ENCODE data around the gene SDK2.

SDK2 gene

DNA sequence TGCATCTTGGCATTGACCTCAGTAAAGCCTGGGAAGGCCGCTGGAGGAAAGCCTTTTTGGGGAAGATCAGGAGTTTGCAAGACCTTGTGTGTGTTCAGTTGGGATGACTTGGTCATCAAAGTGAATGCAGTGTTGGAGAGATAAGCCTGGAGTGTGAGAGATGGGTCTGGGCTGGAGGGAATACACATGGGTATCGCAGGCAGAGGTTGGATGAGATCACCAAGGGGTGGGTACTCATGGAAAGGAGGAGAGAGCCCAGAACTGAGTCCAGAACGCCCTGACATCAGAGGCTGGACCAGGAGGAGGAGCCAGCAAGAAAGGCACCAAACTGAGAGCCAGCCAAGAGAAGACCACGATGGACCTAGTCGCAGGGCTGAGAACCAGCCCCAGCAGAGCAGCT is 35.2 kb downstream of the SDK2 start:
- DNase-seq (ENCODE audit: low read depth): no peak

DNA sequence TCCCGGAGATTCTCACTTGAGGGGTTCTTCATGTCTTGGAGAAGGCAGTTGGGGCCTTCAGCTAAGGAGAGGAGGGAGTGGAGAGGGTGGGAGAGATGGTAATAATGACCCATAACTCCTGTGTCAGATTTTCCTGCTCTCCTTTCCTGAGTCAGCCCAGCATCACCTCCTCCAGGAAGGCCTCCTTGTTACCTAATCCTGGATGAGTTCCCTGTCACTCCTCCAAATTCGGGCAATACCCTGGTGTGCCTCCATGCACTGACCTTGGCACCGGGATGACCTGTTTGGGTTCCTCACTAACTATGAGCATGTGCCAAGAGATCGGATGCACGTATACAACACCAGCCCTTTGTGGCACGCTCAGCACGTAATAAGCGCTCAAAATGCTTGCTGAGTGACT is 38.8 kb downstream of the SDK2 start:
- no peak for DNase-seq (ENCODE audit: low read depth)

DNA sequence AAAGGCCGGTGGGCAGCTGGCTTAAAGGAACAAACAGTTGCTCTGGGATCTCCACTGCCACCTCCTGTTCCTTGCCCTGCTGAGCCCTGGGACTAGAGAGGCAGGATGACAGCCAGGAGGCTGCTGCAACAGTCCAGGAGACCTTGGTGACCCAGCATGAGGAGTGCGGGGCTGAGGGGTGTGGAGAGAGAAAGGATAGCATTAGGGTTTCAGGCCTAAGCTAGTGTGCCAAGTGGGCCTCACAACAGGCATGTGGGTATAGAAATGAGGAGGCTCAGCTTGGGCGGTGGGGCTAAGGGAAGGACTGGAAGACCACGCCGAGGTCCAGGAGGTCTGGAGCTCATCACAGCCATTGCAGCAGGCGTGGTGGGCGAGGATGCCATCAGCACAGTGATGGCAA is 39.8 kb downstream of the SDK2 start:
- no peak for DNase-seq (ENCODE audit: low read depth)

DNA sequence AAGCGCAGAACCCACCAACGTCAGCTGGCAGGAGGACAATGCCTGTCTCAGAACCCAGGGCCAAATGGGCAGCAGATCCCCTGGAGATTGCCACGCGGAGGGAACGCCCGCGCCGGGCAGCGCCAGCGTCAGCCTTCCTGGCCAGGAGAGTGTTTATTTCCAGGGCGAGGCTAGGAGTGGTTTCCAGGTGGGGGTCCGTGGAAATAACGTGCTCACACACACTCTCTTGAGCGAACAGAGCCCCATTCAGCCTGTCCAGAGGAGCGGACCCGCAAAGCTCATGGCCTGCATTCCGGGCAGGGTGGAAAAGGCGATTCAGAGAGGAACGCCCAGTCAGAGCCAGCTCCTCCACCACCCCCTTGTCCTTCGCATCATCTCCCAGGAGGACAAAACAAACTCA is 40.3 kb downstream of the SDK2 start:
- no peak for DNase-seq (ENCODE audit: low read depth)

DNA sequence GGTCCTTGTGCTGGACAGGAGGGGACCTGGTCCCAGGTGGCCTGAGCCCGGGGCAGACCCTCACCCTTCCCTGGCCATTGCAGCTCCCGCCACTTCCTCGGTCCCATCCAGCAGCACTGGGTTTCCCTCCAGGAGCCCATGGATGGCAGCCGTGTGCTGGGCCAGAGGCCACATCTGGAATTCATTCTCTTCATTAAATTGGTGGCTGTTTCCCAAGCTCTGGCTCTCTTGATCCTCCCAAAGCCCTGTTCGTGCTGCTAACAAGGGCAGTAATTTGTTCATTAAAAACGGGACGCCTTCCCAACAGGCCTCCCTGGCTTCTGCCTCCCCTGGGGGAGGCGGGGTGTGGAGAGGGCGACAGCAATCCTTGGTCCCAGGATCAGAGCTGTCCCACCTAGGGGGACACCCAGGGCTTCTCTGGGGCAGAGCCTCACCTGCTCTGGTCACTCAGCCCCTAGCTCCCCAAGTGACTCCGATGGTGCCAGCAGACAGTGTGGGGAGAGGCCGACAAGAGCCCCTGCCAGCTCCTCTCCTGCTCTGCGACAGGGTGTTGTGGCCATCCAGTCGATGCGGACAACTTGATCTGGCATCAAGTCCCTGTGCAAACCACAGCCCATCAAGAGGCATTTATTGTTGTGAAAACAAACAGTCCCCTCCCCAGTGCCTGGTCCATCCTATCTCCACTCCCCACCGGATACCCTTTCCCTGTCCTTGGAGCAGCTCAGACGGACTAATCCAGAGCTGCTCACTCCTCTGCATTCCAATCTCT is 44.0 kb downstream of the SDK2 start:
- DNase-seq (ENCODE audit: low read depth): no peak

DNA sequence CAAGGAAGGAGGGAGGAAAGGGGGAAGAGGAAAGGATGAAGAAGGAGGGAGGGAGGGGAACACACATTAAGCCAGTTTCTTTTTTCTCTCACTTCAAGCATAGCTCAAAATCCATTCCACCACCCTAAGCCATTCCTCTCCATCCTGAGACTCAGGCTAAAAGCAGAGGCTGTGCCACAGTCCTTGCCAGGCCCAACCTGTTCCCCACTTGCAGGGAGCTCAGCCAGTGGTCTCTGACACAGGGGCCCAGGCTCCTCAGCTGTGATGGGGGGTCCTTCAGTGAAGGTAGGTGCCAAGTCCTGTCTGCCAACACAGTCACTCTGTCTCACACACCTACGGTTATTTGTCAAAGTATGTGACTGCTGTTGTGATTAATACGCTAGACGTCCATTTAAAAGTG is 44.6 kb downstream of the SDK2 start:
- no peak for DNase-seq (ENCODE audit: low read depth)

DNA sequence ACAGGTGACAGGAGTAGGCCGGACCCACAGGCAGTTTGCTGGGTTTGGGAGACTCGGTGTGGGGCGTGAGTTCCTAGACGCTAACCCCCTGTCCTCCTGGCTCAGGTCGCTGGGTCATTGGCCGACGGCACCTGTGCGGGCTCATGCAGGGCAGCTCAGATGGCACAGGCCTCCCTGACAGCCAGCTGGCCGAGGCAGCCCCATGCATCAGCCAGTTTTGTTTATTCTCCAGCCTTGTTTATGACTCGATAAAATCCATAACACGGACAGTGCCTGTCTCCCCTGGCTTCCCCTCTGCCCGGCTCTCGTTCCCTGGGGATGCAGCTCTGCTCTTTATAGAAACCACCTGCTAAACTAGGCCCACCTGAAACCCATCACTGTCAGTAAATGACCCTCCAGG is 46.0 kb downstream of the SDK2 start:
- DNase-seq (ENCODE audit: low read depth): no peak

DNA sequence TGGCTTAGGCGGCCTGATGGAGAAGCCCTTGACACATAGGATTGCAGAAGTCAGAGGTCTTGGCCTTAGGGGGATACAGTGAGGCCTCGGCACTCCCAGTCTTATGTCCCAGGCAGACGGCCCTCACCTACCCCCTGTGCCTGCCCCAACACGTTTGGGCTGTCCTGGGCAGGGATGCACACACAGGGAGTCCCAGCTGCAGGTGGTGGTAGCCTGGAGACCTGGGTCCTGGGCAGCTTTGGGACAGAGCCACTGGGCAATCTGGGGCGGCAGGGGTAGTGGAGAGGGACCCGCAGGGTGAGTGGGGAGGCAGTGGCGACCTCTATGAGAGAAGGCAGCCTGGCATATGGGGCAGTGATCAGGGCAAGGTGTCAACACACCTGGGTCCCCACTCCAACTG is 48.3 kb downstream of the SDK2 start:
- DNase-seq (ENCODE audit: low read depth): no peak

DNA sequence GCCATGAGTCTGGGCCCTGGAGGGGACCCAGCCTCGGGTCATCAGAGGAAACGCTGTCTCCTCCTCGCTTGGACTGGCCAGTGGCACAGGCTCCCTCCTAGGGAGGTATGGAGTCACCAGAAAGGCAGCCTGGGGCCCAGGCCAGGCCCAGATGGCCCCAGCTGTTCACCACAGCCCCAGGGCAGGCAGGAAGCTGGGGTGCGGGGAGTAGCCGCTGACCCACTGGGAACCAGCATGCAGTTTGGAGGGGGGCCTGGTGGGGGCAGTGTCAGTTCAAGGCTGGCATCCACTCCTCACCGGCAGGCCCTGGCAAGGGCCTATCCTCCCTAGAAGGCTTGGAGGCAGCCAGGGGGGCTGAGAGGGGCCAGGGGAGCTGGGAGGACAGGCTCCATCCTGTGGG is 48.8 kb downstream of the SDK2 start:
- no peak for DNase-seq (ENCODE audit: low read depth)

DNA sequence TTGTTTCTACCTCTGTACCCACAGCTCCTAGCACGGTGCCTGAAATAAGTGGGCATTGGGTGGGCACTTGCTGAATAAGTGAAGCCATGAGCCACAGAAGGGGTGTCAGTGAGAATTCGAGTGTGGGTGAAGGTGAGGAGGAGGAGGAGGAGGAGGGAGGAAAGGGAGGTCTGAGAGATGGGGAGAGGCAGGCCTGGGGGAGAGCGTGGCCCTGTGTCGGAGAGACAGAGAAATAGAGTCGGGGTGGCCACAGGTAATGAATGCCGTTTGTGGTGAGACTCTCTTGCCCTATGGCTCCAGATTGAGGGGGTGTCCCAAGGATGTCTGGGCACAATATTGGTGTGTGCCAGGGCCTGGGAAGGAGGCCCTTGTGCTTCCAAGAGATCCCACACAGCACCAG is 49.2 kb downstream of the SDK2 start:
- DNase-seq (ENCODE audit: low read depth): no peak

DNA sequence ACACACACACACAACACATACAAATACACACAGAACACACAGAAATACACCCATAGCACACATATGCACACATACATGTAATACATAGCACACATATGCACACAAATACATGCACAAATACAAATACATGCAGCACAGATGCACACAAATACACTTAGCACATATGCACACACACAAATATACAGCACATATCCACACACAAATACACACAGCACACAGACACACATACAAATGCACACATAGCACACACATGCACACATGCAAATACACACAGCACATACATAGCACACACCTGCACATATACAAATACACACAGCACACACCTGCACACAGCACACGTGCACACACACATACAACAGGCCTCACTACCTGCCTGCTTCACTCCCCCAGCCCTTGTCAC is 49.6 kb downstream of the SDK2 start:
- DNase-seq (ENCODE audit: low read depth): no peak

DNA sequence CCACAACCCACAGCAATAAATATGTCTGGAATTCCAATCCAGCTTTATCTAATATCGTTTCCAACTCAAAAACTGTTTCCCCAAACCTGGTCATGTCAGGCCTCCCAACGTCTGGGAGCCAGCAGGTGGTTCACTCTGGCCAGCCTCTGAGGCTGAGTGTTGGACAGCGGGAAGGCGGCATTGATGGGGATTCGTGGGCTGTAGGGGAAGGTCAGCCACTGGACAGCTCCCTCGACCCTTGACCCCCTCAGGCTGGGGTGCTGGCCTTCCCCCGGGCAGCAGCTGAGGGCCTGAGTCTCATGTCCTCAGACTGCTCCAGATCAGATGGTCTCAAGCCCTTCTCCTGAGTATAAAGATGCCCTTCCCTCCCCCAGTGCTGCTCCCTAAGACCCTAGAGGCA is 50.2 kb downstream of the SDK2 start:
- no peak for DNase-seq (ENCODE audit: low read depth)

DNA sequence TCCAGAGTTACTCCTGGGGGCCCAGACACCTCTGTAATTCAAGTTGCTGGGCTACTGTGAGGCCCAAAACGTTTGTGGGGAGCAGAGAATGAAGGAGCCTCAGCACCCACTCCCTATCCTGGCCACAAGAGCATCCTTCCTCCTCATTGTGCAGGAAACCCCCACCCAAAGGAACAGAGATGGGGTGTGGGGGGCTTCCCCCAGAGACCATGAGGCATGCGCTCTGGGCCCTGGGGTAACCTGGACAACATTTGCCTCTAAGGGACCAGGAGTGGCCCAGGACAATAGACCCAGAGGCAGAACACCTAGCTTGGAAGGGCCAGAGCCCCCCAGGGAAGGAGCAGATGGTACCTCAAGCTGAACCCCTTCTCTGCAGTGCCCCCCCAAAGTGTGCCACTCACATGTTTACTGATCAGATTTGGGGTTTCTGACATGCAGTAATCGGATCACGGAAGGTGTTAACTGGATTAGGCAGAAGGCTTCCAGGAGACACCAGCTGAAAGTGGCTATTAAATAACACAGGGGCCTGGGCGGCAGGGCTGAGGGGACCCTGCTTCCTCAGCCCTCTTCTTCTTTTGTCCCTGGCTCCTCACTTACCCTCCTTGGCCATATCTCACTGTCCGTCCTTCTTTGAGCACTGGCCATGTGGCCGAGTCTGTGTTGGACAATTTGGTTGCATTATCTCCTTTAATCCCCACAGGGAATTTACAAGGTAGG is 50.8 kb downstream of the SDK2 start:
- DNase-seq (ENCODE audit: low read depth): no peak

DNA sequence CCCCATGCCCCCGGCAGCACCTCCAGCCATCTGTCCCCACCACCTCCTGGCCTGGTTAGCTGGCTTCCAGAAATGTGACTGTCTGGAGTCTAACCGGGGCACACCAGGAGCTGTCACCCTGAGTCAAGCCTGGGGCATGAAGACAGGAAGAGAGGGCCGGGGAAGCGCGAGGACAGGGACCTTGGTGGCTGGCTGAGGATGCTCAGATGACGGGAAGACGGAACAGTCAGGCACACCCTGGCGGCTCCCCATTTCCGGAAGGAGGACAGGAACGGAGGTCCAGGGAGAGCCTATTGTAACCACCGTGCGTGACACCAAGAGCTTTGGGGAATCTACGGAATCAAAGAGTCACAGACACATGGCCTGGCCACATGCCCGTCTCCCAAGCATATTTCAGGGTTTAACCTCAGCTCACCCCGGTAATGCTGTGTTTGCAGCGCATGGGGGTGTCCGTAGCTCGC is 51.7 kb downstream of the SDK2 start:
- no peak for DNase-seq (ENCODE audit: low read depth)

DNA sequence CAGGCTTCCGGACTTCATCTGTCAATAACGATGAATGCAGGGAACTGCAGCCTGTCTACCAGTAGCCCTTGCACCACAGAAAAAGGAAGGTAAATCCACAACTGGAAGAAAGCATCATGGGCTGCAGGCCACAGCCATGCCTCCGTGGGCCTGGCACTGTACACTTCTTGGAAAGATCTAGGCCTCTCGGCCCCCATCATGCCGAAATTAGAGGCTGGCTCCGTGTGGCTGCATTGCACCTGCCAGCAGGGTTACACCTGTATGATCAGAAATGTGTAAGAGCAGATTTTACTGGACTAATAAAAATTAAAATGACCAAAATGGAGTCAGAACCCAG is 52.2 kb downstream of the SDK2 start:
- no peak for DNase-seq (ENCODE audit: low read depth)

DNA sequence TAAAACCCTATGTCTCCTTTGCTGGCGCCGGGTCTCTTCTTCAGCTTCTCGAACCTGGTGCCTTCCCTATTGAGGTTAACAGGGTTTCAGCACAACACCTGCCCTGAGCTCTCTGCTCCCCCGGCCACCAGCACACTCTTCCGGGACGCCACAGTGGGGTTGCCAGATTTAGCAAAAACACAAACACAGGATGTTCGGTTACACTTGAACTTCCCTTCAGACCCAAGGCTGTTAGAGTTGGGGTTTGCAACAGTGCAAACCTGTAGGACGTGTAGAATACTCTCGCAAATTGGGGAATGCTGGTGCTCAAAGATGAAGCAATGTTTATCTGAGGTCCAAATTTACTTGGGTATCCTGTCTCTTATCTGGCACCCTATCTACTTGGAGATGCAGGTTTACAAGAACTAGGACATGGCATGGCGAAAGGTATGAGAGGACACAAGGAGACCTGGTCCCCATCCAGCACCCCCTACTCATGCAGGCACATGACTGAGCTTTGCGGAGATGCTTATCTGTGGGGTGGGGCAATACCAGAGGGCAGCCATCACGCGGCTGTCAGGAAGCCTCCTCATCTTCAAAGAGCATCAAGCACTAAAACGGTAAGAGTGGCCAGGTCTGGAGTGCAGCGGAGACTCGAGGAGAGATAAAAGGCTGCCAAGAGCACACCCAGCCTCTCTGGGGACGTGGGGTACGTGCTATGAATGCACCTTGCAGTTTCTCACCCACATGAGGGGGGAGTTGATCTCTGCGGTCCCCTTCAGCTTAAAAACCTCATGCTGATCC is 52.8 kb downstream of the SDK2 start:
- DNase-seq (ENCODE audit: low read depth): peak; percentile 24

DNA sequence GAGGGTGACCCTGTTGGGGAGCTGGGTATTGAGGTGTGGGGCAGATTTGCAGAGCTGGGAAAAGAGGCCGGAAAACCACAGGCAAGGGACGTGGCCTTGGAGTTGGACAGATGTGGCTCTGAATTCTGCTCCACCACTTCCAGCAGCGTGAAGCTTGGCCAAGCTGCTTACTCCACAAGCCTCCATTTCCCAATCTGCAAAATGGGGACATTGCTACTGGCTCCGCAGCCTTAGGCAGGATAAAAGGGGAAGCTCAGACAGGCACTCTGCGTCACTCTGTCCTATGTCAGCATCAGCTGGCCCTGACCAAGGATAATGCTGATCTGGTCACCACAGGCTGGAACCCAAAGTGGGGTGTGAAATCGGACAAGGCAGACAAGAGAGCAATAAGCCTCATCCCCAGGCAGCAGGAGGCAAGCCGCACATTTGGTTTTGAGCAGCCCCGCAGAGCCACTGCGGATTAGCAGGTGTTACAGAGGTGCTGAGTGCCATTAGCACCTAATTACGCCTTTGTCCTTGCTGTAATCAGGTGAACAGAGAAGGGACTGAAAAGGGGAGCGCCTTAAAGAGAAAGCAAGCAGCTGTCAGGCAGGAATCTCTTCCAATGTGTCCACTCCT is 54.8 kb downstream of the SDK2 start:
- DNase-seq (ENCODE audit: low read depth): no peak

DNA sequence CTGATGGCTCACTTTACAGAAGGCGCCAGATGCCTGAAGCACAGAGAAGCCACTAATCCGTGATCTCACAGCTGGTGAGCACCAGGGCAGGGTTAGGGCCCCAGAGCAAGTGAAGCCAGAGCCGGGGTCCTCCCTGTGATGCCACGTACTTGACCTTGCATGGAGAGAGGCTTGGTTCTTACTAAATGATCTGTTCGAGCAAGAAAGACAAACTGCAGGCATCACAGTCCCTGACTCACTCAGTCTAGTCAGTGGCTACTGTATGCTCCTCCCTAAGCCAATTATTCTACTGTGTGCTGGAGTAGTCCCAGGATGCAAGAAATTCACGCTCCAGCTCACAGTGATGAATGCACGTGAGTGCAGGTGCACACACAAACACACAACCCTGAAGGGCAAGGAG is 55.4 kb downstream of the SDK2 start:
- DNase-seq (ENCODE audit: low read depth): no peak

DNA sequence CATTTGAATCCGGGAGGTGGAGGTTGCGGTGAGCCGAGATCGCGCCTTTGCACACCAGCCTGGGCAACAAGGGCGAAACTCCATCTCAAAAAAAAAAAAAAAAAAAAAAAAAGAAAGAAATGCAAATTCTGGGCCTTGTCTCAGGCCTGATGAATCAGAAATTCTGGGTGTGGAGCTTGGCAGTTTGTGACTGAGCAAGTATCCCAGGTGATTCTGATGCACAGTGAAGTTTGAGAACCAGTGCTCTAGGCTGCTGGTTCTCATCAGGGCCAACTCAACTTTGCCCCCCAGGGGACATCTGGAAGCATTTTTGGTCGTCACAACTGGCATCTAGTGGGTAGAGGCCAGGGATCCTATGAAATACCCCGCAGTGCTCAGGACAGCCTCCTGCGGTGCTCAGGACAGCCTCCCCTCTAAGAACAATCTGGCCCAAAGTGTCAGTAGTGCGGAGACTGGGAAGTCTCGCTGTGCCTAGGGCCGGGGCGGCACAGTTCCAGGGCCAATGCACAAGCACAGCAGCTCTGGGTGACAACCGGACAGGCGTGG is 55.9 kb downstream of the SDK2 start:
- DNase-seq (ENCODE audit: low read depth): no peak

DNA sequence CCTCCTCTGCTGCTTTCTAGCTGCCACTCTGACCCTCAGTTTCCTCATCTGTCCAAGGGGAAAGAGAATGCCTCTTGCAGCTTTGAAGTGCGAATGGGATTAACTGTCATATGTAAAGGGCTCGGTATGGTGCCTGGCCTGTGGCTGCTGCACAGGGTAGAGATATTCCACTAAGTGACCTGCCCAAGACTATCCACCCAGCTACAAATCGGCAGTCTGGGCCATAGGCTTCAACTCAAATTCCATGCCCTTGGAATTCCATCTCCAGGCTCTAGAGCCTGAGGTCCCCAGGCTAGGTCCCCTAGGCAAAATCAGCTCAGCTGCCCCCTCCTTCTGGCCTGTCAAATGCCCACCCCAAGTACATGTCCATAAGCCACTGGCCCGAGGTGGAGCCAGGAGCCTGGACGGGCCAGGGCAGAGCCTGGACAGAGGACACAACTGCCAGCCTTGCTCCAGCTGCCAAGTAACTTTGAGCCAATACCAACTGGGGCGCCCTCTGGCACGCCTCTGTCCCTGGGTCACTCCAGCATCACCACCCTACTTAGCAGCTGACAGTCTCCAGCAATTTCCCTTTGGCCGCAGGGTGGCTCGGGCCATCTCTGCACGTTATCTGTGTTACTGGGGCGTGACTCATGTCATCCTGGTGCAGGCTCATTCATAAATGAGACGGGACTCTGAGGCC is 57.2 kb downstream of the SDK2 start:
- no peak for DNase-seq (ENCODE audit: low read depth)

DNA sequence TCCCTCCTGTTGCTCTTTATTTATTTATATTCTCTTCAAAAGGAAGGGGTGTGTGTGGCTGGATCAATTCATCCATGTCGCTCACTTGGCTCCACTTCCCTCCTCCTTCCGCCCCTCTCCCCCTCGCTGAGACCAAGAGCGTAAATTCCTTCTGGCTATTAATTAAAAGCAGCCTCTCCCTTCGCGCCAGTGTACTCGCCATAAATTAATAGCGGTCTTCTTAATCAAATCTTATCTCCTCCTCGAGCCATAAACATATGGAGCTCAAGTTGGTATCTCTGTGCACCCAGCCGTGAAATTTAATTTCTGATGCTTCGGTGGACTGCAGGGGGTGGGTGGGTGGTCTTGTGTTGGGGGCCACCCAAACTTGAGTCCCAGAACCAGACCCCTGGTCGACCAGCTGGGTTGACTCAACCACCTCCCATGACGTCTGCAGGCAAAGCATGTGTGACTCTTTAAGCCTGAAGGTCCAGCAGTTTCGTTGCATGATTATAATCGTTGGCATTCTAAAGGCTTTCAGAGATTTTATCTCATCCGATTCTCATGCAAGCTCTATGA is 57.9 kb downstream of the SDK2 start:
- no peak for DNase-seq (ENCODE audit: low read depth)

DNA sequence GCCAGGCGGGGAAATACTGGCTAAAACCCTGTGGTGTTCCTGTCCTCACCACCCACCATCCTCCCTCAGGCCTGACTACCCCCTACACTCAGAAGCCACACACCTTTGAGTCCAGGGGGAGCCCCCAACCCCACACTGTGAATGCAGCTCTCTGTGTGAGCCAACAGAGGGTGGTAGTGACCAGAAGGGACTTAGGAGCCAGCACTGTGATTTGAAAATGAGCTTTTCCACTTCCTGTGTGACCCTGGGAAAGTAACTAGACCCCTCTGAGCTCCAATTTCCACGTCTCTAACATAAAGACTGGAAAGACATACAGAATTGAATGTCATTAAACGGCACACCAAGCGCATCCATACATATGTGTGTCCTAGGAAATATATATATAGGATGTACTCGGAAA is 58.7 kb downstream of the SDK2 start:
- no peak for DNase-seq (ENCODE audit: low read depth)

All from T-helper 22 cell (primary cell).